ENCODE results near the gene CRTC1. TPM values are rescaled to one million over a fixed set of nuclear protein-coding genes. Genes with fewer than 3 reads are reported as not detected.

Gene CRTC1
- total and polyA plus RNA-seq, 2 of the 13 experiments (the other 11 are each of a cell fraction or from before 2014, with no cell fraction given): 2.0 to 2.7 TPM

- TF ChIP-seq, protein P1, sequence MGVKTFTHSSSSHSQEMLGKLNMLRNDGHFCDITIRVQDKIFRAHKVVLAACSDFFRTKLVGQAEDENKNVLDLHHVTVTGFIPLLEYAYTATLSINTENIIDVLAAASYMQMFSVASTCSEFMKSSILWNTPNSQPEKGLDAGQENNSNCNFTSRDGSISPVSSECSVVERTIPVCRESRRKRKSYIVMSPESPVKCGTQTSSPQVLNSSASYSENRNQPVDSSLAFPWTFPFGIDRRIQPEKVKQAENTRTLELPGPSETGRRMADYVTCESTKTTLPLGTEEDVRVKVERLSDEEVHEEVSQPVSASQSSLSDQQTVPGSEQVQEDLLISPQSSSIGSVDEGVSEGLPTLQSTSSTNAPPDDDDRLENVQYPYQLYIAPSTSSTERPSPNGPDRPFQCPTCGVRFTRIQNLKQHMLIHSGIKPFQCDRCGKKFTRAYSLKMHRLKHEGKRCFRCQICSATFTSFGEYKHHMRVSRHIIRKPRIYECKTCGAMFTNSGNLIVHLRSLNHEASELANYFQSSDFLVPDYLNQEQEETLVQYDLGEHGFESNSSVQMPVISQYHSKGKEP (CRISPR knock-in tag; IDR thresholded peaks at IDR 0.05): no peak
- TF ChIP-seq MTF1 (CRISPR knock-in tag; IDR thresholded peaks at IDR 0.05) (no peak), ZNF235 (CRISPR knock-in tag; IDR thresholded peaks at IDR 0.05; ENCODE audit: borderline replicate concordance) (no peak), KDM1A (CRISPR knock-in tag; IDR thresholded peaks at IDR 0.05) (no peak), NCOA2 (CRISPR knock-in tag; IDR thresholded peaks at IDR 0.05) (no peak), JDP2 (CRISPR knock-in tag; IDR thresholded peaks at IDR 0.05; ENCODE audit: borderline replicate concordance) (no peak), GZF1 (CRISPR knock-in tag; IDR thresholded peaks at IDR 0.05) (no peak), RBFOX2 (IDR thresholded peaks at IDR 0.05; ENCODE audit: low read depth, low read length) (peak; percentile 52), GTF2F1 (IDR thresholded peaks at IDR 0.05; ENCODE audit: low read length) (no peak), ZNF761 (CRISPR knock-in tag; conservative IDR thresholded peaks at IDR 0.05) (no peak), MAFF (IDR thresholded peaks at IDR 0.05; ENCODE audit: low read depth, low read length) (no peak), ZNF614 (CRISPR knock-in tag; IDR thresholded peaks at IDR 0.05; ENCODE audit: borderline replicate concordance) (no peak), NFYC (CRISPR knock-in tag; IDR thresholded peaks at IDR 0.05) (no peak), KDM2A (CRISPR knock-in tag; IDR thresholded peaks at IDR 0.05; ENCODE audit: borderline replicate concordance, low read depth) (no peak), ZNF441 (CRISPR knock-in tag; IDR thresholded peaks at IDR 0.05; ENCODE audit: borderline replicate concordance) (0 out of 2 replicates have a peak, but pooled peaks have one; percentile 36), ZNF629 (CRISPR knock-in tag; conservative IDR thresholded peaks at IDR 0.05) (no peak; the same call in 1 of the 2 replicates), THAP9 (CRISPR knock-in tag; IDR thresholded peaks at IDR 0.05; ENCODE audit: borderline replicate concordance) (peak; percentile 57; the same call in 1 of the 2 replicates), FOXP4 (CRISPR knock-in tag; IDR thresholded peaks at IDR 0.05) (peak; percentile 66; the same call in 1 of the 2 replicates), ZFAT (CRISPR knock-in tag; conservative IDR thresholded peaks at IDR 0.05) (no peak), FOXA1 (IDR thresholded peaks at IDR 0.05) (no peak), FOXA1 (CRISPR knock-in tag; IDR thresholded peaks at IDR 0.05) (no peak)
- TF ChIP-seq, protein P2, sequence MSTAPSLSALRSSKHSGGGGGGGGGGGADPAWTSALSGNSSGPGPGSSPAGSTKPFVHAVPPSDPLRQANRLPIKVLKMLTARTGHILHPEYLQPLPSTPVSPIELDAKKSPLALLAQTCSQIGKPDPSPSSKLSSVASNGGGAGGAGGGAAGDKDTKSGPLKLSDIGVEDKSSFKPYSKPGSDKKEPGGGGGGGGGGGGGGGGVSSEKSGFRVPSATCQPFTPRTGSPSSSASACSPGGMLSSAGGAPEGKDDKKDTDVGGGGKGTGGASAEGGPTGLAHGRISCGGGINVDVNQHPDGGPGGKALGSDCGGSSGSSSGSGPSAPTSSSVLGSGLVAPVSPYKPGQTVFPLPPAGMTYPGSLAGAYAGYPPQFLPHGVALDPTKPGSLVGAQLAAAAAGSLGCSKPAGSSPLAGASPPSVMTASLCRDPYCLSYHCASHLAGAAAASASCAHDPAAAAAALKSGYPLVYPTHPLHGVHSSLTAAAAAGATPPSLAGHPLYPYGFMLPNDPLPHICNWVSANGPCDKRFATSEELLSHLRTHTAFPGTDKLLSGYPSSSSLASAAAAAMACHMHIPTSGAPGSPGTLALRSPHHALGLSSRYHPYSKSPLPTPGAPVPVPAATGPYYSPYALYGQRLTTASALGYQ (CRISPR knock-in tag; IDR thresholded peaks at IDR 0.05): no peak
- TF ChIP-seq, protein P3, sequence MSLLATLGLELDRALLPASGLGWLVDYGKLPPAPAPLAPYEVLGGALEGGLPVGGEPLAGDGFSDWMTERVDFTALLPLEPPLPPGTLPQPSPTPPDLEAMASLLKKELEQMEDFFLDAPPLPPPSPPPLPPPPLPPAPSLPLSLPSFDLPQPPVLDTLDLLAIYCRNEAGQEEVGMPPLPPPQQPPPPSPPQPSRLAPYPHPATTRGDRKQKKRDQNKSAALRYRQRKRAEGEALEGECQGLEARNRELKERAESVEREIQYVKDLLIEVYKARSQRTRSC (CRISPR knock-in tag; IDR thresholded peaks at IDR 0.05; ENCODE audit: low read depth): no peak
These were observed 30.2 kb downstream of the CRTC1 start (continued) for GRCh38 chr19:18713550-18714117.

Data from HepG2 (cell line).